HG03432 (cell line): ENCODE measurements around the gene HSPA1B.
"Not testable (repeated sequence)": the region's sequence is repeated elsewhere in the genome, so short reads cannot be mapped to it uniquely, and the experiment has no call there.

Experiments used
- ATAC-seq: cut with Tn5 transposase; IDR thresholded peaks from one replicate; pipeline ENCODE4 v1.9.1; 2021; ENCODE audit warnings: mild to moderate bottlenecking, moderate library complexity; ENCODE audit not compliant: unreplicated experiment

Gene HSPA1B

GRCh38 chr6:31827286-31828079, at the start of gene HSPA1B:
Gene HSPA1B (plus strand): TSS chr6:31827738. CDS start chr6:31827951, 213 bp downstream.
- ATAC-seq = peak; percentile 62

GRCh38 chr6:31778193-31778592, 49.3 kb upstream of the HSPA1B start:
- no peak for ATAC-seq

- ATAC-seq = no peak
Measured at GRCh38 chr6:31778999-31779885, 48.3 kb upstream of the HSPA1B start.

- no peak for ATAC-seq
Measured at GRCh38 chr6:31779908-31780307, 47.6 kb upstream of the HSPA1B start.

- no peak for ATAC-seq
Measured at GRCh38 chr6:31780507-31781243, 46.9 kb upstream of the HSPA1B start.

GRCh38 chr6:31781244-31782125, 46.1 kb upstream of the HSPA1B start:
- no peak for ATAC-seq

- ATAC-seq = no peak
Measured at GRCh38 chr6:31782126-31782855, 45.2 kb upstream of the HSPA1B start.

- ATAC-seq = no peak
Measured at GRCh38 chr6:31784098-31784925, 43.2 kb upstream of the HSPA1B start.

- no peak for ATAC-seq
Measured at GRCh38 chr6:31785475-31785874, 42.1 kb upstream of the HSPA1B start.

- no peak for ATAC-seq
Measured at GRCh38 chr6:31791324-31792089, 36.0 kb upstream of the HSPA1B start.

- ATAC-seq = no peak
Measured at GRCh38 chr6:31792090-31792374, 35.5 kb upstream of the HSPA1B start.

GRCh38 chr6:31792761-31793171, 34.8 kb upstream of the HSPA1B start:
- no peak for ATAC-seq

GRCh38 chr6:31793927-31794245, 33.7 kb upstream of the HSPA1B start:
- not testable (repeated sequence) for ATAC-seq

- ATAC-seq = no peak
Measured at GRCh38 chr6:31794294-31794865, 33.2 kb upstream of the HSPA1B start.

GRCh38 chr6:31794866-31795615, 32.5 kb upstream of the HSPA1B start:
- ATAC-seq = peak; percentile 19

GRCh38 chr6:31795616-31796298, 31.8 kb upstream of the HSPA1B start, which contains the start of gene VARS1:
Gene VARS1 (minus strand): TSS chr6:31795752. CDS start chr6:31795217, 535 bp downstream.
- peak; percentile 80 for ATAC-seq

GRCh38 chr6:31796993-31797385, 30.5 kb upstream of the HSPA1B start:
- no peak for ATAC-seq
